HUES64 (cell line): Measurements from ENCODE around the gene BMPR1A.
"Not testable (repeated sequence)": the region's sequence is repeated elsewhere in the genome, so short reads cannot be mapped to it uniquely, and the experiment has no call there.

Experiments used
- H3K27ac ChIP-seq: 2 replicates; pipeline ENCODE4 v1.7.0; 2013; ENCODE audit warnings: low read depth, low read length, inconsistent platforms
- H3K27me3 ChIP-seq: 2 replicates; pipeline ENCODE4 v1.6.1; 2013; ENCODE audit warnings: mild to moderate bottlenecking, low read length; ENCODE audit not compliant: insufficient read depth
- H3K36me3 ChIP-seq: 2 replicates; pipeline ENCODE4 v1.6.1; 2013; ENCODE audit warnings: mild to moderate bottlenecking, low read length; ENCODE audit not compliant: insufficient read depth
- H3K4me1 ChIP-seq: 2 replicates; pipeline ENCODE4 v1.6.1; 2013; ENCODE audit warnings: mild to moderate bottlenecking, low read length, moderate library complexity; ENCODE audit not compliant: insufficient read depth
- H3K4me3 ChIP-seq: 2 replicates; pipeline ENCODE4 v1.5.1; 2013; ENCODE audit warnings: mild to moderate bottlenecking, low read length, moderate library complexity
- H3K9ac ChIP-seq: 2 replicates; pipeline ENCODE4 v1.6.1; 2013; ENCODE audit warnings: mild to moderate bottlenecking, low read depth, low read length
- H3K9me3 ChIP-seq: 2 replicates; pipeline ENCODE4 v1.6.1; 2013; ENCODE audit warnings: low read depth, low read length; ENCODE audit not compliant: insufficient read depth
- WGBS: fragments of 150-250, 120-280 bp; methylation state at CpG from one replicate; pipeline ENCODE4 v1.1.7; 2013; ENCODE audit warnings: missing lambda C conversion rate; 5-methylcytosine and 5-hydroxymethylcytosine counted together

The BMPR1A gene

DNA sequence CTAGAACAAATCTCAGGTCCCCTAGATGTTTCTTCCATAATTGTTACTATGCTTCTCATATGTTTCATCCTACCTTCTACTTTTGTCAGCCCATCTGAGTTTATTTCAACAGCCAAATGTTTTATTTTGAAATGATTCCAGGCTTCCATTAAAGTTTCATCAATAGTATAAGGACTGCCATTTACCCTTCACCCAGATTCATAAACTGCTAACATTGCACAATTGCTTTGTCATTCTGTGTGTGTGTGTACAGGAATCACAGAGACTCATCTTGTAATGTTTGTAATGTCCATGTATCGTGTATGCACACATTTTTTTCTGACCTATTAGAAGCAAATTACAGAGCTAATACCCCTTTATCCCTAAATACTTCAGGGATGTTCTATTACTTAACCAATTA is 175.5 kb downstream of the BMPR1A start:
- no peak overlapping the region for H3K27ac ChIP-seq
- no peaks in the 10 kb centered on the region for H3K27me3 ChIP-seq
- no peaks in the 10 kb centered on the region for H3K9me3 ChIP-seq
- WGBS = 93% methylated on average over 1 of the region's 1 CpG
- H3K36me3 ChIP-seq = peaks cover 52% of the 10 kb centered on the region
- H3K9ac ChIP-seq = no peak overlapping the region
- no peak overlapping the region for H3K4me3 ChIP-seq
- H3K4me1 ChIP-seq = no peaks in the 10 kb centered on the region

GRCh38 chr10:86932674-86933073 is 176.3 kb downstream of the BMPR1A start:
- H3K9ac ChIP-seq = no peak overlapping the region
- H3K27me3 ChIP-seq = no peaks in the 10 kb centered on the region
- H3K4me3 ChIP-seq = no peak overlapping the region
- peaks cover 44% of the 10 kb centered on the region for H3K36me3 ChIP-seq
- H3K4me1 ChIP-seq = no peaks in the 10 kb centered on the region
- 95% methylated on average over 2 of the region's 2 CpGs for WGBS
- H3K9me3 ChIP-seq = no peaks in the 10 kb centered on the region
- H3K27ac ChIP-seq = no peak overlapping the region

GRCh38 chr10:86934162-86934711 is 177.8 kb downstream of the BMPR1A start:
- WGBS = 94% methylated on average over 6 of the region's 6 CpGs
- H3K9ac ChIP-seq, H3K9me3 ChIP-seq, H3K27me3 ChIP-seq, H3K4me1 ChIP-seq, H3K4me3 ChIP-seq, H3K27ac ChIP-seq: not testable (repeated sequence)
- H3K36me3 ChIP-seq = peaks cover 32% of the 10 kb centered on the region

GRCh38 chr10:86936661-86937501 is 180.5 kb downstream of the BMPR1A start:
- Histone ChIP-seq H3K9ac (no peak overlapping the region), H3K9me3 (no peaks in the 10 kb centered on the region), H3K36me3 (peaks cover 8% of the 10 kb centered on the region), H3K4me1 (no peaks in the 10 kb centered on the region), H3K27me3 (no peaks in the 10 kb centered on the region), H3K4me3 (no peak overlapping the region), H3K27ac (no peak overlapping the region)
- 93% methylated on average over 12 of the region's 13 CpGs for WGBS

GRCh38 chr10:86937502-86938154 is 181.2 kb downstream of the BMPR1A start:
- H3K4me1 ChIP-seq = no peaks in the 10 kb centered on the region
- no peak overlapping the region for H3K4me3 ChIP-seq
- H3K9me3 ChIP-seq = no peaks in the 10 kb centered on the region
- 80% methylated on average over 6 of the region's 6 CpGs for WGBS
- 0 out of 2 replicates have a peak, but pooled peaks cover 4% of the 10 kb centered on the region for H3K36me3 ChIP-seq
- H3K27ac ChIP-seq = no peak overlapping the region
- no peak overlapping the region for H3K9ac ChIP-seq
- no peaks in the 10 kb centered on the region for H3K27me3 ChIP-seq

DNA sequence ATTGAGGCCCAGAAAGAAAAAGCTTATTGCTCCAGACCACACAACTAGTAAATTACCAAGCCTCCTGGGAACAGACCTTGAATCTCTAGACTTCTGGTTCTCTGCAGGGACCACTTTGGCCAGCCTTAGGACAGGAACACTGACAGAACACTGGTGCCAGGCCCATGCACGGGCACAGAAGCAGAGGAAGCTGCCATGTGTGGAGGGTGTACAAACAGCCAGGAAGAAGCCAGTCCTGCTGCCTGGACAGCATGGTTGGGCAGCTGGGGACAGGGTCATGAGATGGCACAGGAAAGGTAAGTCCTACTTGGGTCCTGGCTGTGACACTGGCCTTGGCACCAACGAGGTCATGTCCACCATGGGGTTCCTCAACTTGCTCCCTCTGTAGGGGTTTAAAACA is 181.8 kb downstream of the BMPR1A start:
- Histone ChIP-seq H3K4me1 (no peaks in the 10 kb centered on the region), H3K27me3 (no peaks in the 10 kb centered on the region), H3K4me3 (no peak overlapping the region), H3K9me3 (no peaks in the 10 kb centered on the region), H3K36me3 (no peaks in the 10 kb centered on the region), H3K27ac (no peak overlapping the region), H3K9ac (no peak overlapping the region)
- 92% methylated on average over 2 of the region's 2 CpGs for WGBS

DNA sequence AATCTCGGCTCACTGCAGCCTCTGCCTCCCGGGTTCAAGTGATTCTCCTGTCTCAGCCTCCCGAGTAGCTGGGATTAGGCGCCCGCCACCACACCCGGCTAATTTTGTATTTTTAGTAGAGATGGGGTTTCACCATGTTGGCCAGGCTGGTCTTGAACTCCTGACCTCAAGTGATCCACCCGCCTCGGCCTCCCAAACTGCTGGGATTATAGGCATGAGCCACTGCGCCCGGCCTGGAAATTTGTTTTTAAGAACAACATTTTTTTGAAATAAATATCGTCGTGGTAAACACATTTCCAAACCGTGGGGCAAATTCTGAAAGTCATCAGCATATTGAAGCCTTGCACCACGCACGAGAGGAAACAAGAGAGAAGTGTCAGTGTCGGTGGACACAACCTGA is 183.7 kb downstream of the BMPR1A start:
- H3K9ac ChIP-seq, H3K9me3 ChIP-seq, H3K4me3 ChIP-seq, H3K36me3 ChIP-seq, H3K27me3 ChIP-seq, H3K4me1 ChIP-seq, H3K27ac ChIP-seq: not testable (repeated sequence)
- 96% methylated on average over 16 of the region's 16 CpGs for WGBS

DNA sequence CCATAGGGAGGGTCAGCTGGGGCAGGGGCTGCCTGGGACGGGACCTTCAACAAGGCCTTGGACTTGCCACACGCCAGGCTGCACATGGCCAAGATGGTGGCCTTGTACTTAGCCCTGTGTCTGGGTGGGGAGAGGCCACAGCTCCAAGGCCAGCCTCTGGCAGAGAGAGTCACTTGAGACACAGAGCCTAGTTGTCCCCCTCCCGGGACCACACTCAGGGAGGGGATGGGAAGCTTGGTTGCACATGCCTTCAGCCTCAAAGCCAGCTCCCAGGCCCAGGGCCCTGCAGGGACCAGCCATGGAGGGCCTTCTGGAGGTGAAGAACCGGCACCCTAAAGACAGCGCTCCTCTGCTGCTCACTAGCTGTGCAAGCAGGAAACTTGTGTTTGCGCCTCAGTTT is 184.3 kb downstream of the BMPR1A start:
- Histone ChIP-seq H3K4me3 (no peak overlapping the region), H3K27me3 (no peaks in the 10 kb centered on the region)
- 78% methylated on average over 6 of the region's 6 CpGs for WGBS

GRCh38 chr10:86941426-86941825 is 185.0 kb downstream of the BMPR1A start:
- no peaks in the 10 kb centered on the region for H3K36me3 ChIP-seq
- H3K4me1 ChIP-seq = peaks cover 3% of the 10 kb centered on the region
- no peak overlapping the region for H3K9ac ChIP-seq
- no peaks in the 10 kb centered on the region for H3K9me3 ChIP-seq
- no peak overlapping the region for H3K27ac ChIP-seq
- WGBS = 92% methylated on average over 1 of the region's 2 CpGs
- no peaks in the 10 kb centered on the region for H3K27me3 ChIP-seq
- H3K4me3 ChIP-seq = no peak overlapping the region

More for the DNA sequence above, 184.3 kb downstream of the BMPR1A start:
- no peak overlapping the region for H3K9ac ChIP-seq
- no peaks in the 10 kb centered on the region for H3K36me3 ChIP-seq
- H3K4me1 ChIP-seq = peaks cover under 1% of the 10 kb centered on the region
- no peaks in the 10 kb centered on the region for H3K9me3 ChIP-seq
- H3K27ac ChIP-seq = no peak overlapping the region

GRCh38 chr10:86941991-86942421 is 185.6 kb downstream of the BMPR1A start:
- no peak overlapping the region for H3K4me3 ChIP-seq
- no peak overlapping the region for H3K27ac ChIP-seq
- WGBS = 95% methylated on average over 14 of the region's 14 CpGs
- no peaks in the 10 kb centered on the region for H3K36me3 ChIP-seq
- H3K9ac ChIP-seq = no peak overlapping the region
- H3K27me3 ChIP-seq = no peaks in the 10 kb centered on the region
- H3K9me3 ChIP-seq = no peaks in the 10 kb centered on the region
- peaks cover 3% of the 10 kb centered on the region for H3K4me1 ChIP-seq
